Measurements from ENCODE around the gene VIPR1. TPM values are rescaled to one million over a fixed set of nuclear protein-coding genes. Genes with fewer than 3 reads are reported as not detected.

VIPR1 gene
- total RNA-seq, 2 donors from 2014 or later: 74.2 to 98.0 TPM

- no peak for DNase-seq
- H3K9ac ChIP-seq (ENCODE audit: low read depth in 2 of 2, low read length in 2 of 2): no peak overlapping the region
- no peaks in the 10 kb centered on the region for H3K27me3 ChIP-seq
- intact Hi-C loops (cut with DNase I): no loop called here
- H3K4me3 ChIP-seq: no peak overlapping the region
- H3K4me1 ChIP-seq: no peaks in the 10 kb centered on the region
- no peaks in the 10 kb centered on the region for H3K9me3 ChIP-seq
- H3K27ac ChIP-seq: no peak overlapping the region
- no peaks in the 10 kb centered on the region for H3K36me3 ChIP-seq
- TF ChIP-seq, protein P1, sequence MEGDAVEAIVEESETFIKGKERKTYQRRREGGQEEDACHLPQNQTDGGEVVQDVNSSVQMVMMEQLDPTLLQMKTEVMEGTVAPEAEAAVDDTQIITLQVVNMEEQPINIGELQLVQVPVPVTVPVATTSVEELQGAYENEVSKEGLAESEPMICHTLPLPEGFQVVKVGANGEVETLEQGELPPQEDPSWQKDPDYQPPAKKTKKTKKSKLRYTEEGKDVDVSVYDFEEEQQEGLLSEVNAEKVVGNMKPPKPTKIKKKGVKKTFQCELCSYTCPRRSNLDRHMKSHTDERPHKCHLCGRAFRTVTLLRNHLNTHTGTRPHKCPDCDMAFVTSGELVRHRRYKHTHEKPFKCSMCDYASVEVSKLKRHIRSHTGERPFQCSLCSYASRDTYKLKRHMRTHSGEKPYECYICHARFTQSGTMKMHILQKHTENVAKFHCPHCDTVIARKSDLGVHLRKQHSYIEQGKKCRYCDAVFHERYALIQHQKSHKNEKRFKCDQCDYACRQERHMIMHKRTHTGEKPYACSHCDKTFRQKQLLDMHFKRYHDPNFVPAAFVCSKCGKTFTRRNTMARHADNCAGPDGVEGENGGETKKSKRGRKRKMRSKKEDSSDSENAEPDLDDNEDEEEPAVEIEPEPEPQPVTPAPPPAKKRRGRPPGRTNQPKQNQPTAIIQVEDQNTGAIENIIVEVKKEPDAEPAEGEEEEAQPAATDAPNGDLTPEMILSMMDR (IDR thresholded peaks at IDR 0.05): no peak
These were observed 29.8 kb downstream of the VIPR1 start for GRCh38 chr3:42532229-42532628.

DNA sequence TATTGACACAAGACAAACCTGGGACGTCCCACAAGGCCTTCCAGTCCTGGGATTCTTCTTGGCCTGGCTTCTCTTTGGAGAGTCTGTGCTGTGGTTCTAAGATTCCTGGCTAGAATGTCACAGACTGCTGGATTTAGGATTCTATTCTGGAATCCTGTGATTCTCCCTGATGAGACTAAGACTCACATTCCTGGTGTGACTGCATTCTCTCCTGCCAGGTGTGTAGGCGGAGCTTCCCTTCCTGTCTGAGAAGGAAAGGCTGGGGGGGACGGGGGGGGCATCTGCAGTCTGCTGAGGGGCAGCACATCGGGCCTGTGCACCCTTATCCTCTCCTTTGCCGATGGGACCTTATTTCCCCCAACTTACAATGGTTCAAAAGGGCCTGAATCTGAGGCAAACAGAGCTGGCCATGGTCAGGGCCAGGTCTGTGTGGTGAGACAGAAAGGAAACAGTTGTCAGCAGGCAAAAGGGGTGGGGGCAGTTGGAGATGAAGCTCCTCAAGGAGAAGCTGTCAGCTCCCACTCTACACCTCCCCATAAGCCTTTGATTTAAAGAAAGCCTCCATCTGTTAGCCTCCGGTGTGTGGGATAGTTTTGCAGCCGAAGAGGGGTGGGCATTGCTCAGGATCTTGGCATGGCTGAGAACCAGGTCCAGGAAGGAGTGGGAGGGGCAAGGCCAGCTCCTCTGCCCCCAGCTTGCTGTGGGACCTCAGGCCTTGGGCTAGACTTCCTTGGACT lies 30.9 kb downstream of the VIPR1 start:
- Histone ChIP-seq H3K27me3 (no peaks in the 10 kb centered on the region), H3K4me1 (no peaks in the 10 kb centered on the region), H3K9ac (ENCODE audit: low read depth in 2 of 2, low read length in 2 of 2) (no peak overlapping the region), H3K9me3 (no peaks in the 10 kb centered on the region), H3K27ac (no peak overlapping the region), H3K4me3 (no peak overlapping the region), H3K36me3 (no peaks in the 10 kb centered on the region)
- TF ChIP-seq, protein P1 (IDR thresholded peaks at IDR 0.05): no peak
- DNase-seq: no peak
- intact Hi-C loops (cut with DNase I): no loop called here

DNA sequence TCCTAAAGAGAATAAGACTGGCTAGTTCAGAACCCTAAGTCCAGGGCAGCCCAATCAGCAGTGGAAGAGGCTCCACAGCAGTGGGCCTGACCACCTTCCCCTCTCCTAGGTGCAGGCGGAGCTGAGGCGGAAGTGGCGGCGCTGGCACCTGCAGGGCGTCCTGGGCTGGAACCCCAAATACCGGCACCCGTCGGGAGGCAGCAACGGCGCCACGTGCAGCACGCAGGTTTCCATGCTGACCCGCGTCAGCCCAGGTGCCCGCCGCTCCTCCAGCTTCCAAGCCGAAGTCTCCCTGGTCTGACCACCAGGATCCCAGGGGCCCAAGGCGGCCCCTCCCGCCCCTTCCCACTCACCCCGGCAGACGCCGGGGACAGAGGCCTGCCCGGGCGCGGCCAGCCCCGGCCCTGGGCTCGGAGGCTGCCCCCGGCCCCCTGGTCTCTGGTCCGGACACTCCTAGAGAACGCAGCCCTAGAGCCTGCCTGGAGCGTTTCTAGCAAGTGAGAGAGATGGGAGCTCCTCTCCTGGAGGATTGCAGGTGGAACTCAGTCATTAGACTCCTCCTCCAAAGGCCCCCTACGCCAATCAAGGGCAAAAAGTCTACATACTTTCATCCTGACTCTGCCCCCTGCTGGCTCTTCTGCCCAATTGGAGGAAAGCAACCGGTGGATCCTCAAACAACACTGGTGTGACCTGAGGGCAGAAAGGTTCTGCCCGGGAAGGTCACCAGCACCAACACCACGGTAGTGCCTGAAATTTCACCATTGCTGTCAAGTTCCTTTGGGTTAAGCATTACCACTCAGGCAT lies 33.7 kb downstream of the VIPR1 start:
- no peaks in the 10 kb centered on the region for H3K27me3 ChIP-seq
- H3K4me3 ChIP-seq: no peak overlapping the region
- no peaks in the 10 kb centered on the region for H3K4me1 ChIP-seq
- TF ChIP-seq, protein P1 (IDR thresholded peaks at IDR 0.05): peak; percentile 22
- intact Hi-C loops (cut with DNase I): no loop called here
- DNase-seq: peak; percentile 73
- H3K36me3 ChIP-seq: no peaks in the 10 kb centered on the region
- no peak overlapping the region for H3K27ac ChIP-seq
- H3K9me3 ChIP-seq: no peaks in the 10 kb centered on the region
- no peak overlapping the region for H3K9ac ChIP-seq (ENCODE audit: low read depth in 2 of 2, low read length in 2 of 2)

GRCh38 chr3:42537350-42537749 lies 34.9 kb downstream of the VIPR1 start:
- no peak for DNase-seq
- Histone ChIP-seq H3K9ac (ENCODE audit: low read depth in 2 of 2, low read length in 2 of 2) (no peak overlapping the region), H3K36me3 (no peaks in the 10 kb centered on the region), H3K27ac (no peak overlapping the region), H3K4me3 (no peak overlapping the region), H3K4me1 (no peaks in the 10 kb centered on the region), H3K9me3 (no peaks in the 10 kb centered on the region), H3K27me3 (no peaks in the 10 kb centered on the region)
- intact Hi-C loops (cut with DNase I): no loop called here
- TF ChIP-seq, protein P1 (IDR thresholded peaks at IDR 0.05): no peak

- peaks cover 6% of the 10 kb centered on the region for H3K4me1 ChIP-seq
- H3K4me3 ChIP-seq: no peak overlapping the region
- TF ChIP-seq, protein P1 (IDR thresholded peaks at IDR 0.05): peak; percentile 81
- no peaks in the 10 kb centered on the region for H3K27me3 ChIP-seq
- intact Hi-C loops (cut with DNase I): loop anchor here (2.0 to 5.0 kb wide), 2 partner anchors 41 to 93 kb away; no protein-coding TSS in a partner anchor
- H3K9ac ChIP-seq (ENCODE audit: low read depth in 2 of 2, low read length in 2 of 2): peak overlapping the region in 1 of 2 donors; percentile 4
- no peaks in the 10 kb centered on the region for H3K36me3 ChIP-seq
- DNase-seq: peak; percentile 89
- no peaks in the 10 kb centered on the region for H3K9me3 ChIP-seq
- H3K27ac ChIP-seq: no peak overlapping the region
These were observed 37.6 kb downstream of the VIPR1 start for GRCh38 chr3:42539871-42540714.

Data from colonic mucosa (tissue), 4 donors.